CD4-positive, alpha-beta T cell (primary cell): ENCODE measurements around the gene NHLRC1. TPM values are rescaled to one million over a fixed set of nuclear protein-coding genes. Genes with fewer than 3 reads are reported as not detected.

ENCODE experiments used
- ATAC-seq: fragments of 200-7000 bp; cut with Tn5 transposase; one replicate; pipeline ENCODE4 v1.10.0; 2022; ENCODE audit warnings: mild to moderate bottlenecking; ENCODE audit not compliant: poor library complexity
- CTCF ChIA-PET: fragments of 350-600 bp; sonication (Branson Sonifier 250); formaldehyde crosslinking; loops from one replicate; lab custom pipeline; 2021; ENCODE audit warnings: antibody characterized with exemption, inconsistent platforms; lab: Charles Lee
- POLR2A ChIA-PET: fragments of 350-600 bp; sonication (Branson Sonifier 250); formaldehyde crosslinking; loops from one replicate; lab custom pipeline; 2021; ENCODE audit warnings: antibody characterized with exemption, inconsistent platforms; lab: Charles Lee
- DNase-seq, 14 experiments: peaks; one replicate each; pipeline ENCODE4 v3.0.0-alpha.2; 2013 to 2020; ENCODE audit warnings: mixed read lengths in 2 of 14
- H3K27ac ChIP-seq, 2 donors: one replicate each; pipeline versions ENCODE4 v1.5.1 to v1.7.0; 2013; ENCODE audit warnings: low read length in 2 of 2, low read depth in 1 of 2, mild to moderate bottlenecking in 1 of 2
- H3K27me3 ChIP-seq, 2 experiments: 1 replicate in 1 of 2; 2 replicates in 1 of 2; pipeline versions ENCODE4 v1.6.1 to v1.7.0; 2013; ENCODE audit warnings: low read length in 2 of 2, control low read depth in 1 of 2, mild to moderate bottlenecking in 1 of 2, moderate library complexity in 1 of 2; ENCODE audit not compliant: insufficient read depth in 2 of 2, control insufficient read depth in 1 of 2
- H3K36me3 ChIP-seq: one replicate; pipeline ENCODE4 v1.6.1; 2013; ENCODE audit warnings: low read length, control low read depth; ENCODE audit not compliant: insufficient read depth
- H3K4me1 ChIP-seq: one replicate; pipeline ENCODE4 v1.6.1; 2013; ENCODE audit warnings: low read length, control low read depth; ENCODE audit not compliant: insufficient read depth
- H3K4me3 ChIP-seq: one replicate; pipeline ENCODE4 v1.5.1; 2013; ENCODE audit warnings: mild to moderate bottlenecking, low read length, moderate library complexity
- H3K9me3 ChIP-seq, 2 experiments: 1 replicate in 1 of 2; 2 replicates in 1 of 2; pipeline versions ENCODE4 v1.6.1 to v1.7.0; 2013; ENCODE audit warnings: low read length in 2 of 2, mild to moderate bottlenecking in 2 of 2, control low read depth in 1 of 2, moderate library complexity in 1 of 2; ENCODE audit not compliant: control insufficient read depth in 1 of 2, insufficient read depth in 1 of 2
- H3K27ac Mint-ChIP-seq: one replicate; pipeline ENCODE4 v1.8.0; 2020; ENCODE audit warnings: mixed read lengths
- H3K27me3 Mint-ChIP-seq: one replicate; pipeline ENCODE4 v1.8.0; 2021; ENCODE audit warnings: mixed read lengths
- H3K36me3 Mint-ChIP-seq: one replicate; pipeline ENCODE4 v1.8.0; 2021; ENCODE audit warnings: low read depth, mixed read lengths
- H3K4me1 Mint-ChIP-seq: one replicate; pipeline ENCODE4 v1.8.0; 2021; ENCODE audit warnings: low read depth, mixed read lengths
- H3K4me3 Mint-ChIP-seq: one replicate; pipeline ENCODE4 v1.8.0; 2020; ENCODE audit warnings: mild to moderate bottlenecking, mixed read lengths
- H3K9me3 Mint-ChIP-seq: one replicate; pipeline ENCODE4 v1.8.0; 2020; ENCODE audit warnings: mixed read lengths
- intact Hi-C, 2 experiments: fragments of 100-400 bp; cut with DNase I in 1 of 2; cut with micrococcal nuclease in 1 of 2; formaldehyde crosslinking; loops; one replicate each; pipeline versions ENCODE4 v1.15.1 to v1.9.0; 2023 to 2025; cut with DNase I, micrococcal nuclease
- polyA plus RNA-seq, 2 donors: library from polyadenylated mRNA; unstranded; fragments of 120-200 nt; gene quantifications; one replicate each; pipeline ENCODE4 v1.2.1, GENCODE V29; 2013
- total RNA-seq, 174 experiments: library from RNA in 2 of 174; stranded (reverse) in 2 of 174; gene quantifications; one replicate each; pipeline ENCODE4 v1.2.3 and lab custom pipeline; 2021 to 2026
- TF ChIP-seq, protein P1 (sequence below): fragments of 200-600 bp; IDR thresholded peaks from one replicate; pipeline ENCODE4 v1.8.0; 2022; ENCODE audit warnings: antibody characterized with exemption, mild to moderate bottlenecking

The NHLRC1 gene
- total RNA-seq: under 1 TPM in 1 of 2 experiments, not detected in 1; 0.11 TPM
- 0.81 TPM for polyA plus RNA-seq (2013, experiment 1 of 2)
- 0.72 TPM for polyA plus RNA-seq (2013, experiment 2 of 2)
- total RNA-seq (lab: John Stamatoyannopoulos, UW): 0 to 2.4 (median 0.71) reads per million in 172 experiments

DNA sequence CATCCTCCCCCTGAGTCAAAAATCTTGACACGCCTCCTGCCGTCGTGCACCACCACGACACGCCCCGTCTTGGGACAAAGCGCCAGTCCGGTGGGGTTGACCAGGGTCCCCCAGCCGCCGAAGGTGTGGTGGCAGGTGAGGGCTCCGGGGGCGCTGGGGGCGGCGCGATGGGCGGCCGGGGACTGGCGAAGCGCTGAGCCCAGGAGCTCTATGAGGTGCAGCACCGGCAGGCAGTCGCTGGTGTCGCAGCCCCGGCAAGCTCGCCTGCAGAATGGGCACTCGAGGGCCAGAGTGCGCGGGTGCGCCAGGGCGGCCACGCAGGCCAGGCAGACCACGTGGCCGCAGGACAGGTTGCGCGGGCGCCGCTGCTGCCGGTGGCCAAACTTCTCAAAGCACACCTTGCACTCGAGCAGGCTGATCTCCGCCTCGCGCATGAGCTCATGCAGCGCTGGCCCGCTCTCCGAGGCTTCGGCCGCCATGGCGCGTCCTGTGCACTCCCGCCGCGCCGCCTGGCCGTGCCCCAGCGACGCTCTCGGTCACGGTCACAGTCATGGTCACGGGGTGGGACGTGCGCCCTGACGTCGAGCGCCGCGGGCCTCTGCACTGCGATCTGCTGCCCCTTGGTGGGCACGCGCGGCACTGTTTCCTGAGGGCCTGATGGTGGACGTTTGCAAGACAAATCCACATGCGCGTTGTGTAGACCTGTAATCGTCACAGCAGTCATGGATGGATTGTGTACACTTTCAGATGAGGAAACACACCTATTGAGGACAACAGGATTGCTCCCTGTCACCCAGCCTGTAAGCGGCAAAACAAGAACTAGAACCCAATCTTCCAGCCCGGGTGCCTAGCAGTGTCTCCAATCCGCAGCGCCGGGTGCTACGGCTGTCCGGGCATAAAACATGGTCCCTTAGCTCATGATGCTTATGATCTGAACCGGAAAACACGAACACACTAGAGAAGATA lies at the start of gene NHLRC1:
NHLRC1 (minus strand) TSS at position 550 of the 966 bp plus-strand sequence; CDS start at position 479, 71 bp downstream.
- H3K4me3 ChIP-seq: peak within 1 kb of the TSS; percentile 39
- ATAC-seq (peak; percentile 93), DNase-seq (peak; percentile 31 to 87 (median 64))
- H3K36me3 Mint-ChIP-seq: peaks cover 4% of the 10 kb centered on the region
- H3K4me1 Mint-ChIP-seq: peaks cover 13% of the 10 kb centered on the region
- peaks cover 13% of the 10 kb centered on the region for H3K4me1 ChIP-seq
- no peaks in the 10 kb centered on the region for H3K9me3 Mint-ChIP-seq
- CTCF ChIA-PET: no interaction called here
- TF ChIP-seq, protein P1, sequence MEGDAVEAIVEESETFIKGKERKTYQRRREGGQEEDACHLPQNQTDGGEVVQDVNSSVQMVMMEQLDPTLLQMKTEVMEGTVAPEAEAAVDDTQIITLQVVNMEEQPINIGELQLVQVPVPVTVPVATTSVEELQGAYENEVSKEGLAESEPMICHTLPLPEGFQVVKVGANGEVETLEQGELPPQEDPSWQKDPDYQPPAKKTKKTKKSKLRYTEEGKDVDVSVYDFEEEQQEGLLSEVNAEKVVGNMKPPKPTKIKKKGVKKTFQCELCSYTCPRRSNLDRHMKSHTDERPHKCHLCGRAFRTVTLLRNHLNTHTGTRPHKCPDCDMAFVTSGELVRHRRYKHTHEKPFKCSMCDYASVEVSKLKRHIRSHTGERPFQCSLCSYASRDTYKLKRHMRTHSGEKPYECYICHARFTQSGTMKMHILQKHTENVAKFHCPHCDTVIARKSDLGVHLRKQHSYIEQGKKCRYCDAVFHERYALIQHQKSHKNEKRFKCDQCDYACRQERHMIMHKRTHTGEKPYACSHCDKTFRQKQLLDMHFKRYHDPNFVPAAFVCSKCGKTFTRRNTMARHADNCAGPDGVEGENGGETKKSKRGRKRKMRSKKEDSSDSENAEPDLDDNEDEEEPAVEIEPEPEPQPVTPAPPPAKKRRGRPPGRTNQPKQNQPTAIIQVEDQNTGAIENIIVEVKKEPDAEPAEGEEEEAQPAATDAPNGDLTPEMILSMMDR: peak; percentile 42
- POLR2A ChIA-PET: no interaction called here
- no peak within 1 kb of the TSS for H3K27ac Mint-ChIP-seq
- no peak within 1 kb of the TSS for H3K27ac ChIP-seq
- H3K27me3 Mint-ChIP-seq: peaks cover 32% of the 10 kb centered on the region
- intact Hi-C loops: loop anchor here (1.0 to 10.0 kb wide), 2 partner anchors 382 to 966 kb away; no protein-coding TSS in a partner anchor
- H3K9me3 ChIP-seq: peaks cover 0 to 9% of the 10 kb centered on the region in 2 experiments
- H3K4me3 Mint-ChIP-seq: peak within 1 kb of the TSS; percentile 86
- no peaks in the 10 kb centered on the region for H3K36me3 ChIP-seq
- H3K27me3 ChIP-seq: no peaks in the 10 kb centered on the region

- intact Hi-C loops: no loop called here
- H3K9me3 ChIP-seq: peaks cover 0 to 3% of the 10 kb centered on the region in 2 experiments
- ChIA-PET POLR2A (no interaction called here), CTCF (interaction anchor here (0.5 kb wide), 1 partner anchor 11 kb away, joined by 3 read pairs; no protein-coding TSS in a partner anchor)
- H3K9me3 Mint-ChIP-seq: peaks cover 6% of the 10 kb centered on the region
- H3K27me3 ChIP-seq: no peaks in the 10 kb centered on the region
- DNase-seq (no peak), ATAC-seq (no peak)
- no peak overlapping the region for H3K27ac Mint-ChIP-seq
- peaks cover 5% of the 10 kb centered on the region for H3K4me1 Mint-ChIP-seq
- peaks cover 82% of the 10 kb centered on the region for H3K36me3 Mint-ChIP-seq
- no peaks in the 10 kb centered on the region for H3K4me1 ChIP-seq
- H3K27ac ChIP-seq: no peak overlapping the region
- TF ChIP-seq, protein P1: no peak
- no peaks in the 10 kb centered on the region for H3K27me3 Mint-ChIP-seq
- H3K4me3 Mint-ChIP-seq: no peak overlapping the region
- H3K36me3 ChIP-seq: peaks cover 30% of the 10 kb centered on the region
- no peak overlapping the region for H3K4me3 ChIP-seq
Observed at GRCh38 chr6:18171871-18172270, 49.4 kb upstream of the NHLRC1 start.

DNA sequence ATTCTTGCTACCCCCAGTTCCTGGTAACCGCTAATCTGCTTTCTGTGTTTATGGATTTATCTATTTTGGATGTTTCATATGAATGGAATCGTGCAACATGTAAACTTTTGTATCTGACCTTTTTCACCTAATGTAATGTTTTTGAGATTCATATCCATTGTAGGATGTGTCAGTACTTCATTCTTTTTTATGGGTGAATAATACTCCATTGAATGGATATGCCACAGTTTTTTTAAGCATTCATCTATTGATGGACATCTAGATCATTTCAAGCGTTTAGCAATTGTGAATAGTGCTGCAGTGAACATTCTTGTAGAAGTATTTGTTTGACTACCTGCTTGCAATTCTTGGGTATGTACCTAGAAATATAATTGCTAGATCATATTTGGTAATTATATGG lies 45.8 kb upstream of the NHLRC1 start:
- Mint-ChIP-seq H3K9me3 (peaks cover 3% of the 10 kb centered on the region), H3K27me3 (no peaks in the 10 kb centered on the region), H3K36me3 (peaks cover 70% of the 10 kb centered on the region), H3K4me1 (no peaks in the 10 kb centered on the region), H3K4me3 (no peak overlapping the region), H3K27ac (no peak overlapping the region)
- H3K4me3 ChIP-seq: no peak overlapping the region
- H3K27me3 ChIP-seq: no peaks in the 10 kb centered on the region
- H3K27ac ChIP-seq: no peak overlapping the region
- intact Hi-C loops: no loop called here
- POLR2A ChIA-PET: no interaction called here
- H3K9me3 ChIP-seq: peaks cover 0 to 3% of the 10 kb centered on the region in 2 experiments
- TF ChIP-seq, protein P1: no peak
- peaks cover 40% of the 10 kb centered on the region for H3K36me3 ChIP-seq
- no peaks in the 10 kb centered on the region for H3K4me1 ChIP-seq
- CTCF ChIA-PET: no interaction called here
- DNase-seq (no peak), ATAC-seq (no peak)
